HPDE6-E6E7 (cell line): ENCODE results near the gene CBR3.

Experiments used
- DNase-seq: peaks from one replicate; pipeline ENCODE4 v3.0.0; 2011; ENCODE audit warnings: missing footprints; ENCODE audit errors: extremely low spot score

Gene CBR3

GRCh38 chr21:36183144-36183795 is 48.4 kb downstream of the CBR3 start:
- no peak for DNase-seq

DNA sequence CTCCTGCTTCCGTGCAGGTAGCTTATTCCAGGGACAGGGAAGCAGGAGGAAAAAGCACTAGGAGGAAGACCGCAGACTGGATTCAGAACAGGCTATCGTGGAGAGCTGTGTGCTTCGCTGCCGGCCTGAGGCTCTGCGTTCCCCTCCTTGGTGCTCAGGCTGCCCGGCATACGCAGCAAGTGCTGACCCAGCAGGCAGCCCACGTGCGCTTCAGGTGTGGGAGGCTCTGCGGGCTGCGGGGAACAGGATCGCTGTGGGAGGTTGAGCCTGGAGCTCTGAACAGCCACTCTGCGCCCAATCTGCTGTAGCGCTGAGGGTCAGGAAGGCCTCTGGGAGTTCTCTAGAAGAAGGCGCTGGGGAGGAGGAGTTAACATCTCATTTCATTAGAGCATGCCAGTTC is 49.7 kb downstream of the CBR3 start:
- DNase-seq: no peak

DNA sequence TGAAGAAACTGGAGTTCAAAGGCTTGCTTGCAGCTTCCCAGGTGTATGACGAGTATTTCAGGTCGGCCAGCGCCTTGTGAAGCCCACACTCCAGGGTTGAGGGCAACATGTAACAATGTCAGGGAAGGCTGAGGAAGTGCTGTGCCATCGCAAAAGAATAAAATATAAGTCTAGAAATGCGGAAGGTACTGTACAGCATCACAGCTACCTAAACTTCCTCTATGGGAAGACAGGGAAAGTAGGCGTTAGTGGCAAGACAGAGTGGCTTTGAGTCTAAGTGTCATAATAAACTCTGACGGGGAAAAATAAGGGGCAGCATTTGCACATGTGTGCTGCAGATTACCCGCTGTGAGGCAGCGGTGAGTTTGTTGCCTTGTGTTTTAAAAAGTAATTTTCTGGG is 50.6 kb downstream of the CBR3 start:
- DNase-seq: no peak

- no peak for DNase-seq
Measured at GRCh38 chr21:36186081-36186480, 51.2 kb downstream of the CBR3 start.

DNA sequence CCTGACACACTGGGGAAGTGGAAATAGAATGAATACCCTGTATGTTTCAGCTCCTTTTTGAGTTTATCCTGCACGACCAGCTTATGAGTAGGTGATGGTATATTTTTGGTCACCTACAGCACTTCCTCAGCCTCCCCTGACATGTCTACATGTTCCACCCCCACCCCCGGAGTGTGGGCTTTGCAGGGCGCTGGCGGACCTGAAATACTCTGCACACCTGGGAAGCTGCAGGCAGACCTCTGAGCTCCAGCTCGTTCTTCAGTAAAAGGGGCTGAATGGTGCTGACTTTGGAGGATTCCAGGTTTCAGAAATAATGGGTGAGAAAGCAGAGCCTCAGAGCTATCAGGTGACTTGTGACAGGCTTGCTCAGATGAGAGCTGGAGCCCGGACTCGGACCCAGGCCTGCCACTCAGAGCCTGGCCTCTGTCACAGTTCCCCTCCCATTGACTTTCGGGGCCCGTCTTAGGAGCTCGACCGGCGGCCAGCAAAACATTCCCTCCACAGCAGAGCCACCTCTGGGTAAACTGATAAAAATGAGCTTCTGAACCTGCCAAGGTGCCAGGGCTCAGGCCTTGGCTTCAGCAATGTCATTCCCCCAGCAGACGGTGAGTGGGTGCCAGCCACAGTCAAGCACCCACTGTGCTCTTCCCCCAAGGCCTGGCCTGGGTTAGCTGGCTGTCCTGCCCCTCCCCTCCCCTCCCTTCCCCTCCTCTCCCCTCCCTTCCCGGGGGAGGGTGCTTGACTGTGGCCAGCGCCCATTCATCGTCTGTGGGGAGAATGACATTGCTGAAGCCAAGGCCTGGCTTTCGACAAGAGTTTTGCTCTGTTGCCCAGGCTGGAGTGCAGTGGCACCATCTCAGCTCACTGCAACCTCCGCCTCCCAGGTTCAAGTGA is 51.9 kb downstream of the CBR3 start:
- DNase-seq: no peak

DNA sequence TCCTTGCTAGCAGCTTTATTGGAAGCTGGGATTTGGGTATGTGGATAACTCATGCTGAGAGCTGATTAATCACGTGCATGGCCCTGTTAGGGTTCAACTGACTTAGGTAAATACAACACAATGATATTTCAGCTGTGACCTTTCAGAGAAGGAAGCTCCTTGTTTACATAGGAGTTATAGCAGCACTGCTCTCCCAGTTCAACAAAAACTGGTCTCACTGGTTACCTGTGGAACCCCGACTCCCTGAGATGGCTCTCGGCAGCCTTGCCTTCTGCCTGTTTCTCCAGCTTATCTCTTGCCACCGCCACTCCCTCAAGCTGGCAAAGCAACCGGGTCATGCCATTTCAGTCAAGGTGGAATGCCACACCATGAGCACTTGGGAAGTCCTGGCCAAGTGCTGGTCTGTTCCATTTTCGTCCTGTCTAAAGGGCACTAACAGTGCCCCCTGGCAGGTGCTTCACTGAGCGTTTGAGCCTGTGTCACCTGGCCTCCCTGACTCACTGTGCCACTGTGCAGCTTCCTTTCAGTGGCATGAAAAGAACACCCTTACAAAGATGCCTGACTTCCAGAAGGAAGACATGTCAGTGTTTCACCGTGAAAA is 53.3 kb downstream of the CBR3 start:
- no peak for DNase-seq

DNA sequence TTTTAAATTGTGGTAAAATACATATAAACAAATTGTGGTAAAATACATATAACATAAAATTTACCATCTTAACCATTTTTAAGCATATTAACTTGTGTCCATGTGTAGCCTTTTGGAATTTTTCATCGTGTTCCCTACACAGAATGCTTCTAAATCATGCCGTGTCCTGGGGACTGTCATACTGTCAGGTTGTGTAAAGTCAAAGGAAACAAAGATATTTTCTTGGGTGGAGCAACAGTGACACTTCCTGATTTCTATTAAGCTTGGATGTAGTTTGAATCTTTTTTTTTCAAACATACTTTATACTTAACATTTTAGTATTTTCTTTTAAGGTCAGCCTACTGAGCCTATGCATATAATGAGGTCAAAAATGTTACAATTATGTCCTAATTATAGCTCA is 54.1 kb downstream of the CBR3 start:
- no peak for DNase-seq

GRCh38 chr21:36190736-36191135 is 55.9 kb downstream of the CBR3 start:
- DNase-seq: no peak

DNA sequence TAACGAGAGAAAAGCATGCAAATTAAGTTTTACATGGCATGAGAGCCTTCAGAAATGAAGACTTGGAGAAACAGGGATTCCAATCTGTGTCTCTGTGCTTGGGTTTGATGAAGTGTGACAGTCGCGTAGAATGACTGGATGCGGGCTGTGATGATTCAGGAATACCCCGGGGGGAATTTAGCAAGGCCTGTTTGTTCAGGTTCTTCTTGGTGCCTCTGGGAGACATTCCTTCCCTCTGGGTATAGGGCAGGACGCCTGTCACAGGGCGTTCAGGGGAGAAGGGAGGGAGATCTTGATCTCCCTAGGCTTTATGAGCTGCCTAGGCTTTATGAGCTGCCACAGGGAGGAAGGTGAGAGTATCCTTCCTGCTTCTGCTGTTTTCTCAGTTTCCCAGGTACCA is 58.3 kb downstream of the CBR3 start:
- DNase-seq: peak; percentile 23

DNA sequence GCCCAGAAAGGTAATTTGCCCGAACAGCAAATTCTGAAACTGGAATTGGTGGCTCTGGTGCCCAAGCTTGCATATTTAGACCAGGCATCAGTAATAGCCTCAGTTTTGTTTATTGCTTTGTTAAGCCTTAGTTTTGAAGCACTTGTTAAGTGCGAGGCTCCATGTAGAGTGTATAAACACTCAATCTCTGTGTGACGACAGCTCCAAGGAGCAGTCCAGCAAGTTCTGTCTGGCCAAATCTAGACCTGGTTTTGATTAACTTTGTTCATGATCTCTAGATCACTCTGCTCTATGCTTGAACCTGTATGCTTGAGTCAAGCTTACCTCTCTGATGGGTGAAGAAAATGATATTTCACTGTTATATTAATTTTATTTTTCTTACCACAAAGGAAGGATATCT is 59.1 kb downstream of the CBR3 start:
- DNase-seq: no peak

DNA sequence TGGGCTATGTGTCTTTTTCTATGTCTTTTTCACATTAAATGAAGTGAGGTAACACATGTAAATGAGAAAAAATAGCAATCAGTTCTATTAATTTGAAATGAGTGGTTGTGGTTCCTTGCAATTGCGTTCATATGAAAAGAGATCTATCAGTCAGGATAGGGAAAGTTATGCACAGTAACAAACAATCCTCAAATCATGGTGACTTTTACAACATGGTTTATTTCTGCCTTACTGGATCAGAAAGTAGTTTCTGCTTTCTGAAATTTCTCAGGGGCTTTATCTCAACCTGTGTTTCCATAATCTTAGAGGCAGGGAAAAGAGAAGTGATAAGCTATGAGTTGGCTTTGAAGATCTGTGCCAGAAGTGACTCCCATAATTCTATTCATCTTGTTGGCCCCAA is 60.7 kb downstream of the CBR3 start:
- no peak for DNase-seq
